IMR-90 (cell line): ENCODE results near the gene RPL36. TPM values are rescaled to one million over a fixed set of nuclear protein-coding genes. Genes with fewer than 3 reads are reported as not detected.

Source experiments
- ATAC-seq: fragments of 200-7000 bp; cut with Tn5 transposase; 2 replicates; pipeline ENCODE4 v1.9.1; 2020; ENCODE audit warnings: low read depth, mild to moderate bottlenecking, moderate library complexity
- BruUV-seq: library from RNA; stranded (reverse); fragments of 400-500 nt; replicated peaks from 2 replicates; lab custom pipeline; 2021; lab: Mats Ljungman, UMichigan
- CTCF ChIA-PET: fragments of 300-600 bp; formaldehyde crosslinking; extraction: SDS; loops from one replicate; lab custom pipeline; 2021; ENCODE audit warnings: antibody characterized with exemption; lab: Yijun Ruan, JAX
- POLR2A ChIA-PET: fragments of 300-600 bp; sonication (Branson Sonifier 250); formaldehyde crosslinking; loops from one replicate; lab custom pipeline; 2022; ENCODE audit warnings: antibody characterized with exemption; ENCODE audit not compliant: unreplicated experiment; lab: Charles Lee
- DNase-seq: peaks from one replicate; pipeline ENCODE4 v3.0.0; 2013
- H2AFZ ChIP-seq: replicated peaks from 2 replicates; pipeline ENCODE3; 2013; ENCODE audit warnings: low read length, mild to moderate bottlenecking; ENCODE audit not compliant: poor library complexity
- H2AK5ac ChIP-seq: 2 replicates; pipeline ENCODE4 v1.6.1; 2013; ENCODE audit warnings: low read depth, low read length, inconsistent platforms
- H2AK9ac ChIP-seq: replicated peaks from 2 replicates; pipeline ENCODE3; 2013; ENCODE audit warnings: mild to moderate bottlenecking, low read depth, low read length, moderate library complexity; ENCODE audit not compliant: poor library complexity
- H2BK120ac ChIP-seq: 2 replicates; pipeline ENCODE4 v1.6.1; 2013; ENCODE audit warnings: low read depth, low read length, inconsistent platforms
- H2BK15ac ChIP-seq: 3 replicates; pipeline ENCODE4 v1.6.1; 2013; ENCODE audit warnings: low read depth, low read length, inconsistent platforms
- H2BK20ac ChIP-seq: 2 replicates; pipeline ENCODE4 v1.6.1; 2013; ENCODE audit warnings: low read depth, mild to moderate bottlenecking, inconsistent platforms, low read length, moderate library complexity
- H2BK5ac ChIP-seq: 2 replicates; pipeline ENCODE4 v1.6.1; 2013; ENCODE audit warnings: mild to moderate bottlenecking, low read depth, low read length, inconsistent platforms; ENCODE audit not compliant: poor library complexity, severe bottlenecking
- H3K14ac ChIP-seq: replicated peaks from 2 replicates; pipeline ENCODE4 v1.6.1; 2013; ENCODE audit warnings: low read depth, low read length, inconsistent platforms
- H3K18ac ChIP-seq: 2 replicates; pipeline ENCODE4 v1.6.1; 2013; ENCODE audit warnings: low read depth, low read length, control low read depth
- H3K23ac ChIP-seq: 2 replicates; pipeline ENCODE4 v1.6.1; 2013; ENCODE audit warnings: low read depth, low read length, inconsistent platforms
- H3K27ac ChIP-seq: 2 replicates; pipeline ENCODE4 v1.5.1; 2013; ENCODE audit warnings: mild to moderate bottlenecking, control low read depth, low read length; ENCODE audit not compliant: insufficient read depth
- H3K27me3 ChIP-seq: 2 replicates; pipeline ENCODE4 v1.6.1; 2013; ENCODE audit warnings: low read length; ENCODE audit not compliant: control insufficient read depth, insufficient read depth
- H3K36me3 ChIP-seq: 2 replicates; pipeline ENCODE4 v1.6.1; 2013; ENCODE audit warnings: low read length, mixed read lengths; ENCODE audit not compliant: control insufficient read depth, insufficient read depth
- H3K4ac ChIP-seq: 2 replicates; pipeline ENCODE4 v1.6.1; 2013; ENCODE audit warnings: low read depth, low read length, inconsistent platforms
- H3K4me1 ChIP-seq: 2 replicates; pipeline ENCODE4 v1.6.1; 2013; ENCODE audit warnings: low read length, mixed read lengths; ENCODE audit not compliant: control insufficient read depth, insufficient read depth
- H3K4me2 ChIP-seq: 2 replicates; pipeline ENCODE4 v1.6.1; 2013; ENCODE audit warnings: low read depth, mild to moderate bottlenecking, control low read depth, low read length, moderate library complexity
- H3K4me3 ChIP-seq: 2 replicates; pipeline ENCODE4 v1.5.1; 2013; ENCODE audit warnings: low read depth, mild to moderate bottlenecking, control low read depth, low read length, moderate library complexity; ENCODE audit not compliant: insufficient read depth
- H3K56ac ChIP-seq: 2 replicates; pipeline ENCODE4 v1.6.1; 2013; ENCODE audit warnings: low read length, inconsistent platforms; ENCODE audit not compliant: insufficient read depth; ENCODE audit errors: extremely low read depth
- H3K79me1 ChIP-seq, 2 experiments: 2 replicates each; pipeline ENCODE4 v1.6.1; 2013; ENCODE audit warnings: low read length in 2 of 2, inconsistent platforms in 1 of 2, low read depth in 1 of 2
- H3K9ac ChIP-seq: 2 replicates; pipeline ENCODE4 v1.6.1; 2013; ENCODE audit warnings: low read depth, low read length, control low read depth
- H3K9me1 ChIP-seq: 2 replicates; pipeline ENCODE4 v1.6.1; 2013; ENCODE audit warnings: low read length, inconsistent platforms; ENCODE audit not compliant: insufficient read depth
- H3K9me3 ChIP-seq: 2 replicates; pipeline ENCODE4 v1.6.1; 2013; ENCODE audit warnings: low read length; ENCODE audit not compliant: control insufficient read depth, insufficient read depth
- H4K20me1 ChIP-seq: 2 replicates; pipeline ENCODE4 v1.6.1; 2013; ENCODE audit warnings: low read length, inconsistent platforms; ENCODE audit not compliant: insufficient read depth
- H4K5ac ChIP-seq: 2 replicates; pipeline ENCODE4 v1.6.1; 2013; ENCODE audit warnings: mild to moderate bottlenecking, low read depth, low read length, control low read depth
- H4K8ac ChIP-seq, 2 experiments: 2 replicates each; pipeline ENCODE4 v1.6.1; 2013; ENCODE audit warnings: low read depth in 2 of 2, low read length in 2 of 2, control low read depth in 1 of 2, inconsistent platforms in 1 of 2
- H4K91ac ChIP-seq: 2 replicates; pipeline ENCODE4 v1.6.1; 2013; ENCODE audit warnings: low read depth, low read length, inconsistent platforms; ENCODE audit not compliant: insufficient read depth
- BHLHE40 ChIP-seq: fragments of 150-350 bp; IDR thresholded peaks from 2 replicates; pipeline ENCODE4 v1.6.1; 2016; ENCODE audit warnings: mild to moderate bottlenecking, low read depth, low read length
- CHD1 ChIP-seq: IDR thresholded peaks from 2 replicates; pipeline ENCODE4 v1.6.1; 2012; ENCODE audit warnings: low read depth, low read length, improper control_type of control experiment
- CTCF ChIP-seq: conservative IDR thresholded peaks from 2 replicates; pipeline ENCODE4 v1.5.1; 2012; ENCODE audit warnings: mild to moderate bottlenecking, low read depth, low read length, improper control_type of control experiment
- FOS ChIP-seq: fragments of 150-350 bp; IDR thresholded peaks from 2 replicates; pipeline ENCODE4 v1.6.1; 2016; ENCODE audit warnings: low read depth, low read length
- MAZ ChIP-seq: IDR thresholded peaks from 2 replicates; pipeline ENCODE4 v1.6.1; 2012; ENCODE audit warnings: low read depth, mild to moderate bottlenecking, low read length, improper control_type of control experiment, moderate library complexity, borderline replicate concordance
- MXI1 ChIP-seq: IDR thresholded peaks from 2 replicates; pipeline ENCODE4 v1.6.1; 2012; ENCODE audit warnings: low read depth, mild to moderate bottlenecking, low read length, moderate library complexity, borderline replicate concordance
- POLR2A ChIP-seq: IDR thresholded peaks from 2 replicates; pipeline ENCODE4 v1.6.1; 2012; ENCODE audit warnings: mild to moderate bottlenecking, low read depth, low read length
- RCOR1 ChIP-seq: IDR thresholded peaks from 2 replicates; pipeline ENCODE4 v1.6.1; 2012; ENCODE audit warnings: mild to moderate bottlenecking, low read length, improper control_type of control experiment; ENCODE audit not compliant: insufficient replicate concordance
- RFX5 ChIP-seq: IDR thresholded peaks from 2 replicates; pipeline ENCODE4 v1.8.0; 2012; ENCODE audit warnings: low read depth, mild to moderate bottlenecking, low read length, moderate library complexity
- SMC3 ChIP-seq: fragments of 150-350 bp; IDR thresholded peaks from 2 replicates; pipeline ENCODE4 v1.6.1; 2016; ENCODE audit warnings: low read depth, mild to moderate bottlenecking, antibody characterized with exemption, low read length, moderate library complexity
- USF2 ChIP-seq: fragments of 150-350 bp; IDR thresholded peaks from 2 replicates; pipeline ENCODE4 v1.6.1; 2017; ENCODE audit warnings: mild to moderate bottlenecking, antibody characterized with exemption, low read length, low read depth
- WGBS, 2 experiments: methylation state at CpG; one replicate each; pipeline versions ENCODE4 v1.1.5 to v1.1.7; 2013; ENCODE audit warnings: missing lambda C conversion rate in 2 of 2; ENCODE audit not compliant: insufficient read length in 1 of 2; ENCODE audit errors: extremely low coverage in 2 of 2; 5-methylcytosine and 5-hydroxymethylcytosine counted together
- dilution Hi-C: fragments of 300-500 bp; cut with HindIII; formaldehyde crosslinking; loops from one replicate; pipeline ENCODE4 v1.14.3; 2018; ENCODE audit warnings: low sequenced_read_pairs; ENCODE audit not compliant: unreplicated experiment
- in situ Hi-C: fragments of 300-500 bp; cut with MboI; formaldehyde crosslinking; loops from 3 replicates; pipeline ENCODE4 v1.14.3; 2019; ENCODE audit warnings: low sequenced_read_pairs, inconsistent platforms, mixed read lengths
- intact Hi-C: fragments of 100-400 bp; cut with micrococcal nuclease; formaldehyde crosslinking; loops from 2 replicates; pipeline ENCODE4 v1.10.0; 2022
- polyA plus RNA-seq, 3 experiments: library from polyadenylated mRNA; depleted of rRNA; stranded (reverse); fragments of >200 nt; gene quantifications; 2 replicates each; pipeline ENCODE4 v1.2.3, GENCODE V29; 2012; ENCODE audit warnings: low replicate concordance in 1 of 3
- total RNA-seq: library from RNA; depleted of rRNA; stranded (reverse); fragments of >200 nt; gene quantifications from 2 replicates; pipeline ENCODE4 v1.2.3, GENCODE V29; 2012

The RPL36 gene
- total and polyA plus RNA-seq, 2 of the 4 experiments (the other 2 are of a cell fraction): 232 to 757 TPM

- peaks cover 3 to 9% of the 10 kb centered on the region in 2 experiments; a peak in 1 of 4 replicates for H3K79me1 ChIP-seq
Observed at GRCh38 chr19:5673752-5674151, 16.3 kb upstream of the RPL36 start.

More at GRCh38 chr19:5673752-5674151, 16.3 kb upstream of the RPL36 start:
- no peaks in the 10 kb centered on the region for H3K9me3 ChIP-seq
- H3K4me3 ChIP-seq: no peak overlapping the region
- H2BK15ac ChIP-seq: no peak overlapping the region
- H3K56ac ChIP-seq: no peak overlapping the region
- no peak overlapping the region for H3K27ac ChIP-seq
- POLR2A ChIA-PET: no interaction called here
- ATAC-seq (no peak), DNase-seq (no peak)
- no peak overlapping the region for H3K14ac ChIP-seq
- peaks cover 20% of the 10 kb centered on the region for H3K36me3 ChIP-seq
- no peak overlapping the region for H4K5ac ChIP-seq
- CTCF ChIA-PET: no interaction called here
- H2AK5ac ChIP-seq: no peak overlapping the region
- no TSS peak for BruUV-seq
- peaks cover 6% of the 10 kb centered on the region; the same call in 1 of the 2 replicates for H4K20me1 ChIP-seq
- TF ChIP-seq SMC3 (no peak), POLR2A (no peak), CHD1 (no peak), RFX5 (no peak), BHLHE40 (no peak), MXI1 (no peak), CTCF (no peak), MAZ (no peak), RCOR1 (no peak), USF2 (no peak), FOS (no peak)
- H3K18ac ChIP-seq: no peak overlapping the region
- no peak overlapping the region for H2BK120ac ChIP-seq
- dilution Hi-C loops (no loop called here), intact Hi-C loops (no loop called here), in situ Hi-C loops (no loop called here)
- no peak overlapping the region for H2BK5ac ChIP-seq
- H4K8ac ChIP-seq: no peak overlapping the region
- no peak overlapping the region for H3K23ac ChIP-seq
- H3K4me1 ChIP-seq: no peaks in the 10 kb centered on the region
- no peak overlapping the region for H2AK9ac ChIP-seq
- H3K4me2 ChIP-seq: no peak overlapping the region
- H3K9me1 ChIP-seq: peaks cover 7% of the 10 kb centered on the region; the same call in 1 of the 2 replicates
- H2BK20ac ChIP-seq: no peak overlapping the region
- WGBS, 2 experiments: 100% methylated on average over 1 of the region's 1 CpG
- H3K4ac ChIP-seq: no peak overlapping the region
- no peaks in the 10 kb centered on the region for H3K27me3 ChIP-seq
- no peak overlapping the region for H3K9ac ChIP-seq
- no peak overlapping the region for H2AFZ ChIP-seq
- H4K91ac ChIP-seq: no peak overlapping the region
